OCI-LY3 (cell line): ENCODE measurements around the gene ARHGDIB.

Experiments used
- EZH2phosphoT487 ChIP-seq: fragments of 200-600 bp; shearing (Covaris generic); IDR thresholded peaks from 2 replicates; pipeline ENCODE4 v1.6.1; 2018; ENCODE audit warnings: antibody characterized with exemption, mixed run types, low read depth
- TF ChIP-seq, protein P1 (sequence below): fragments of 200-600, 300-600 bp; sonication (generic); IDR thresholded peaks from 2 replicates; pipeline ENCODE4 v1.5.1; 2014; ENCODE audit warnings: antibody characterized with exemption, low read length, low read depth

DNA sequence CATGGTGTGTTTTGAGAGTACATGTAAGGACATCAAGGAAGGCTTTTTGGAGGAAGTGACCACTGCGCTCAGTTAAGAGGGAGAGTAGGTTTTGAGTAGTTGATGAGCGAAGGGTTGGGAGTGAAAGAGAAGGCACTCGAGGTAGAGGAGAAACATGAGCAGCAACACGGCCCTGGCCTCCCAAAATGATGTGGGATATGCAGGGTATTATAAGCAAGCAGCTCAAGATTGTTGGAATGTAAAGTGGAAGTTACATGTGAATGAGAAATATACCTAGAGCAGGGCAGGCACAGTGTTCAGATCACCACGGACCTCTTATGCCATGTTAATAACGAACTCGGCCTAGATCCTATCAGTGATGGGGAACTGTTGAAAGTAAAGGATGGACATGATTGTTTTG, 2.1 kb upstream of the ARHGDIB start:
- TF ChIP-seq, protein P1, sequence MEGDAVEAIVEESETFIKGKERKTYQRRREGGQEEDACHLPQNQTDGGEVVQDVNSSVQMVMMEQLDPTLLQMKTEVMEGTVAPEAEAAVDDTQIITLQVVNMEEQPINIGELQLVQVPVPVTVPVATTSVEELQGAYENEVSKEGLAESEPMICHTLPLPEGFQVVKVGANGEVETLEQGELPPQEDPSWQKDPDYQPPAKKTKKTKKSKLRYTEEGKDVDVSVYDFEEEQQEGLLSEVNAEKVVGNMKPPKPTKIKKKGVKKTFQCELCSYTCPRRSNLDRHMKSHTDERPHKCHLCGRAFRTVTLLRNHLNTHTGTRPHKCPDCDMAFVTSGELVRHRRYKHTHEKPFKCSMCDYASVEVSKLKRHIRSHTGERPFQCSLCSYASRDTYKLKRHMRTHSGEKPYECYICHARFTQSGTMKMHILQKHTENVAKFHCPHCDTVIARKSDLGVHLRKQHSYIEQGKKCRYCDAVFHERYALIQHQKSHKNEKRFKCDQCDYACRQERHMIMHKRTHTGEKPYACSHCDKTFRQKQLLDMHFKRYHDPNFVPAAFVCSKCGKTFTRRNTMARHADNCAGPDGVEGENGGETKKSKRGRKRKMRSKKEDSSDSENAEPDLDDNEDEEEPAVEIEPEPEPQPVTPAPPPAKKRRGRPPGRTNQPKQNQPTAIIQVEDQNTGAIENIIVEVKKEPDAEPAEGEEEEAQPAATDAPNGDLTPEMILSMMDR: no peak
- no peak for TF ChIP-seq EZH2phosphoT487
